Choroid plexus epithelial cell (primary cell): ENCODE results near the gene RAD18.
A peak's percentile ranks its signal among the peaks of the same experiment; 100 is the strongest.

Experiments
- DNase-seq: peaks from one replicate; pipeline ENCODE4 v3.0.0-alpha.2; 2010; ENCODE audit warnings: low read depth
- H3K4me3 ChIP-seq: 2 replicates; pipeline ENCODE4 v1.5.1; 2011; ENCODE audit warnings: low read depth, mild to moderate bottlenecking, control low read depth, low read length, moderate library complexity
- CTCF ChIP-seq: conservative IDR thresholded peaks from 2 replicates; pipeline ENCODE4 v1.5.1; 2011; ENCODE audit warnings: low read depth, mild to moderate bottlenecking, control low read depth, inconsistent platforms, low read length, moderate library complexity

RAD18 gene

GRCh38 chr3:8857720-8858367 is 105.4 kb downstream of the RAD18 start:
- no peak for TF ChIP-seq CTCF
- H3K4me3 ChIP-seq = no peak overlapping the region
- no peak for DNase-seq

DNA sequence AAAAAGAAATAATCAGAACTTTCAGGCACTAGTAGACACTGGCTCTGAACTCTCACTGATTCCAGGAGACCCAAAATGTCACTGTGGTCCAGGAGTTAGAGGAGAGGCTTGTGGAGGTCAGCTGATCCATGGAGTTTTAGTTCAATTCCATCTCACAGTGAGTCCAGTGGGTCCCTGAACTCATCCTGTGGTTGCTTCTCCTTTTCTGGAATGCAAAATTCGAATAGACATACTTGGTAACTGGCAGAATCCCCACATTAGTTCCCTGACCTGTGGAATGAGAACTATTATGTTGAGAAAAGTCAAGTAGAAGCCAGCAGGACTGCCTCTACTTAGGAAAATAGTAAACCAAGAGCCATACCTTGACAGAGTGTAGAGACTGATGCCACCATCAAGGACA is 106.6 kb downstream of the RAD18 start:
- H3K4me3 ChIP-seq = no peak overlapping the region
- peak; percentile 75 for DNase-seq
- TF ChIP-seq CTCF = no peak

- TF ChIP-seq CTCF = no peak
- DNase-seq = no peak
- no peak overlapping the region for H3K4me3 ChIP-seq
These were observed 107.2 kb downstream of the RAD18 start for GRCh38 chr3:8856071-8856470.

- no peak overlapping the region for H3K4me3 ChIP-seq
- no peak for DNase-seq
- TF ChIP-seq CTCF = no peak
These were observed 108.6 kb downstream of the RAD18 start for GRCh38 chr3:8854656-8855055.

- H3K4me3 ChIP-seq = no peak overlapping the region
- peak; percentile 62 for DNase-seq
- no peak for TF ChIP-seq CTCF
These were observed 110.2 kb downstream of the RAD18 start for GRCh38 chr3:8853081-8853480.

- no peak for TF ChIP-seq CTCF
- DNase-seq = no peak
- no peak overlapping the region for H3K4me3 ChIP-seq
These were observed 110.8 kb downstream of the RAD18 start for GRCh38 chr3:8852511-8852910.

DNA sequence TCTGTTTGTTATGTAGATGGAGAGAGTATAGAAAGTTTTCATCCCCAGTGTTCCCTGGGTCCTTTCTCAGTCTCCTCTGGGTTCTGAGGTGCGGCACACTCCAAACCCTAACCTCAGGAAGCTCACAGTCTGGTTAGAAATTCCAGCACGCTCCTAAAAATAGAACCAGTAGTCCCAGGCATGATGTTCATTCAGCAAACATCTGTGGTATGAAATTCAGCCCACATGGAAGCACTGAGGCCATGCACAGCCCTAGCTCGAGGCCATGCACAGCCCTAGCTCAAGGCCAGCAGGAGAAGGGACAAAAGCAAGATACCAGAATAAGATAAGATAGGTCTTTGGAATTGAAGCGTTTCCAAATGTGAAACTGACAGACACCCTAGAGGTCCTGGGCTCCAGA is 111.6 kb downstream of the RAD18 start:
- TF ChIP-seq CTCF = no peak
- no peak overlapping the region for H3K4me3 ChIP-seq
- DNase-seq = peak; percentile 93
